ENCODE measurements around the gene ATIC.
"Not testable (repeated sequence)": the region's sequence is repeated elsewhere in the genome, so short reads cannot be mapped to it uniquely, and the experiment has no call there.

The ATIC gene

DNA sequence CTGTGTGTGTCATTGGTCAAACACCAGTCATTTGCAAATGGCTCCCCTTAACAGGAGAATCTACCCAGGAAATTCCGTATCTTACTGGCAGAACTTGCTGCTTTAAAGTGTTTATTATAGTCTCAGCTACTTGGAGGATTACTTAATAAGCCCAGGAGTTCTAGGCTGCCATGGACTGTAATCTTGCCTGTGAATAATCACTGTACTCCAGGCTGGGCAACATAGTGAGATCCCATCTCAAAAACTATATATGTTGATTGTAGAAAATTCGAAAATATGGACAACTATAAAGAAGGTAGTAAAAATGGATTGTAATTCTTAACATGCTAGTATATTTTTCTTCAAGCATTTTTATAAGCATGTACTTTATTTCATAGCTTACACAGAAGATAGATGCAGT lies 4.5 kb downstream of the ATIC start:
- no peak for DNase-seq

DNA sequence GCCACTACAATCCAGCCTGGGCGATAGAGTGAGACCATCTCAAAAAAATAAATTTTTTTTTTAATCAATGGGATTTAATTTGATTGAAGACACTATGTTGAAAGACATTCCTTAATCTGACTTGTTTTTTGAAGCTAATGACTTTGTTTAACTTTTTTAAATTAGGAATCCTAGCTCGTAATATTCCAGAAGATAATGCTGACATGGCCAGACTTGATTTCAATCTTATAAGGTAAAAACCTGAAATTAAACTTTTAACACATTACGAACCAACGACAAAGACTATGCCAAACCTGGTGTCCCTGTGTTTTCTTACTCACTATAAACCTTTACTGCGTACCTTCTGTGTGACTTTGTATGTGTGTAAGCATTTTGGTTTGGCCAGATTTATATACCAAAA lies 7.6 kb downstream of the ATIC start:
- DNase-seq: no peak

DNA sequence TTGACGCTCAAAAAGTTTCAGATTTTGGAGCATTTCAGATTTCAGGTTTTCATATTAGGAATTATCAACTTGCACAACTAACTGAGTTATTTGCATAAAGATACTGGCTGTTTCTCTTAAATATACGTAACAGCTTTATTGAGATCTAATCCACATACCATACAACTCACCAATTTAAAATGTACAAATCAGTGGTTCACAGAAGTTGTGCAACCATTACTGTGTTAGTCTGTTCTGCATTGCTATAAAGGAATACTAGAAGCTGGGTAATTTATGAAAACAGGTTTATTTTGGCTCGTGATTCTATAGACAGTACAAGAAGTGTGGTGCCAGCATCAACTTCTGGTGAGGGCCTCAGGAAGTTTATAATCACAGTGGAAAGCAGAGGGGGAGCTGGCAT lies 8.2 kb downstream of the ATIC start:
- DNase-seq: no peak

DNA sequence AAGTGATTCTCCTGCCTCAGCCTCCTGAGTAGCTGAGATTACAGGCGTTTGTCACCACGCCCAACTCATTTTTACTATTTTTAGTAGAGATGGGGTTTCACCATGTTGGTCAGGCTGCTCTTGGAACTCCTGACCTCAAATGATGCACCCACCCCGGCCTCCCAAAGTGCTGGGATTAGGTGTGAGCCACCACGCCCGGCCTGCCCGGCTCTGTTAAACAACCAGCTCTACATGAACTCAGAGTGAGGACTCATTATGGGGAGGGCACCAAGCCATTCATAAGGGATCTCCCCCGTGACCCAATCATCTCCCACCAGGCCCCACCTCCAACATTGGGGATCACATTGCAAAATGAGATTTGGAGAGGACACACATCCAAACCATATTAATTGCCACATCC lies 8.8 kb downstream of the ATIC start:
- DNase-seq: no peak

DNA sequence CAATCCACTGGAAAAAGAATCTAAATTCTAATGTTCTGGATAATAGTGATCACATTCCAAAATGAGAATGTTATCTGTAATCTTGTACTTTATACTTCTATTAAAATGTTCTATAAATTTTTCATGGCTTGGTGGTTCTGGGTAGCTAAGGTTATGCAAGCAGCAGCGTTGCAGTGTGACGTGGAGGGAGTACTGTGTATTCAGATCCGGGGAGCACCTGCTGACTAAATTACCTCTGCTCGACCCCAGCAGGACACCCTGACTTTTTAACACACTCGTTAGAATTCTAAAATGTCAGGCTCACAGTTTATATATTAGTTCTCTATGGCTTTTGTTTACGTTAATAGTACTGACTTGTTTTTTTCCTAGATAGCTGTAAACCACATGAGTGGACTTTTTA lies 13.0 kb downstream of the ATIC start:
- no peak for DNase-seq

DNA sequence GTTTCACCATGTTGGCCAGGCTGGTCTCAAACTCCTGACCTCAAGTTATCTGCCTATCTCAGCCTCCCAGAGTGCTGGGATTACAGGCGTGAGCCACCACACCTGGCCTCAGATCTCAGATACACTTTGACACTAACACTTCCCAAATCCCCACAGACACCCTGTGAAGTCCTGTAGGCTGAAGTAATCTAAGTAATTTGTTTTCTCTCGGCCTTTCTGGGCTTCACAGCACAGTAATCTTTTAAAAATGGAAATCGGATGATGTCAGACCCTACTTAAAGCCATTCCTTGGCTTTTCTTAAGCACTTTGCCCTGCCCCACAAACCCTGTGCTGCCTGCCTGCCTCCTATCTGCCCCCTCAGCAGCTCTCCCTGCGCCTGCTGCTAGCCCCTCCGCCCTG lies 16.2 kb downstream of the ATIC start:
- no peak for DNase-seq

DNA sequence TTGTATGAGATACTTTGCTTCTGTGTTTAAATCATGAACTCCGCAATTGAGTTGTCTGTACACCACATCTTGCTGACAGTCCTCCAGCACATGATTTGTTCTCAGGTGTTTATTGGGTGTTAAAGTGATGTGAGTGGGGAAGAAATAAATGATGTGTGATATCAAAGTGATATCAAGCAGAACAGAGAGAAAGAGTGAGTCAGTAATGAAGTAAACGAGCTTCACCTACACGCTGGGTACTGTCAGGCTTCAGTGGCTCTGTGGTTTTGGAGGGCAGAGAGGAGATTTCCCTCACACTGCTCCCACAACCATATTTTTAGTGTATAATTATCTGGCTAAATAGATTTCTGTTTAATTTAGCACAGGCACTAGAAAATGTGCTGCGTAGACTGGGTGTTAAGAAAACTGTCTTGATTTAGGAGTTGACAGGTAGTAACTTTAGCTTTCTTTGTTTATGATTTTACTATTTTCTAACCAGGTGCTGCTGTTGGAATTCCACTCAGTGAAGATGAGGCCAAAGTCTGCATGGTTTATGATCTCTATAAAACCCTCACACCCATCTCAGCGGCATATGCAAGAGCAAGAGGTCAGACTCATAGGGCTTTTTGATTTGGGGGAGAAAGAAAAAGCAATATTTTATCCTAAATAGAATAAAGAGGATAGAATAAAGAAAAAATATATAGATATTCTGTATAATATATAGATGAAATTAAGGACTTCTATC lies 21.2 kb downstream of the ATIC start:
- no peak for DNase-seq

DNA sequence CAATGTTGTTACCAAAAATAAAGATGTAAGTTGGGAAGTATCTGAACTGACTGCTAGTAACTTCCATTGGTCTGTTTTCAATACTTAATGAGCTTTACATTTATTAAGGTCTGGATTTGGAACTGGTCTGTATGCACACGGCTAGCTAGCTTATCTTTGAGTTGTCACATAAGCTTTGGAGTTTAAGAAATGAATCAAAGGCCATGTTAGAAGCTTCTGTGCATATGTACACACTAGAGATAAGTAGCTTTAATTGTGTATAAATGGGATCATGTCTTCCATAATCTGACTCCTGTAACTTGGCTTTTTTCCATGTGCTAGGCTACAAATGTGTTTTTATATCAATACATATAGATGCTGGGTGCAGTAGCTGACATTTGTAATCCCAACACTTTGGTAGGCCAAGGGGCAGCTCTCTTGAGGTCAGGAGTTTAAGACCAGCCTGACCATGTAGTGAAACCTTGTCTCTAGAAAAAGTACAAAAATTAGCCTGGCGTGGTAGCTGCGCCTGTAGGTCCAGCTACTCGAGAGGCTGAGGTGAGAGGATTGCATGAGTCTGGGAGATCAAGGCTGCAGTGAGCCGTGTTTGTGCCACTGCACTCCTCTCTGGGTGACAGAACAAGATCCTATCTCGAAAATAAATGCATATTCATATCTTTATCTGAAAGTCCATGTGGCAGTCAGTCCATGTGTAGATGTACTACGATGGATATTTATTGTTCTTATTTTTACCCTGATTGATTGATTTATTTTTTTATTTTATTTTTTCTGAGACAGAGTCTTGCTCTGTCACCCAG lies 27.2 kb downstream of the ATIC start:
- no peak for DNase-seq

DNA sequence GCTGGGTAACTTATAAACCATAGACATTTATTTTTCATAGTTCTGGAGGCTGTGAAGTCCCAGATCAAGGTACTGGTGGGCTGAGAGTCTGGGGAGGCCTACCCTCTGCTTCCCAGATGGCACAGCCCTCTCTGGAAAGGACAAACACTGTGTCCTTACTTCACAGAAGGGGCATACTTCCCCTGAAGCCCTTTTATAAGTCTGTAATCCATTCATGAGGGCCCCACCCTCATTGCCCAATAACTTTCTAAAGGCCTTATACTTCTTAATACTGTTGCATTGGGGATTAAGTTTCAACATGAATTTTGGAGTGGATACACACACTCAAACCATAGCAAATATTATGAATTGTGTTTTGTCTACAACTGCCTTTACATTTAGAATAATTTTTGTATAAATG lies 36.0 kb downstream of the ATIC start:
- DNase-seq: no peak

DNA sequence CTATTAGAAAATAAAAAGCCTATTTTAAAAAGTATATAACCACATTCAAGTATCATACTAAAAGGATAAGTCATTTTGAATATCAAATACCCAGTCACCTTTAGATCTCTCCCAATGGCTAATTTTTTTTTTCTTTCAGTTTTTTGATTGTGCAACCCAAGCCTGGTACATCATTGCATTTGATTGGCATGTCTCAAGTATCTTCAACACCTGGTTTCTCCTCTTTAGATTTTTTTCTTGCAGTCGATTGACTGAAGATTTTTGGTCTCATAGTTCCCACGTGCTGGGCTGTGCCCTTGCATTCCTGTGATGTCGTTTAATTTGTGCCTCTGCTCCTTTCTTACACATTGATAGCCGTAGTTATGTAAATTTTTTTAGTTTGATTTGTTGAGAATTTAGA lies 40.7 kb downstream of the ATIC start:
- no peak for DNase-seq

DNA sequence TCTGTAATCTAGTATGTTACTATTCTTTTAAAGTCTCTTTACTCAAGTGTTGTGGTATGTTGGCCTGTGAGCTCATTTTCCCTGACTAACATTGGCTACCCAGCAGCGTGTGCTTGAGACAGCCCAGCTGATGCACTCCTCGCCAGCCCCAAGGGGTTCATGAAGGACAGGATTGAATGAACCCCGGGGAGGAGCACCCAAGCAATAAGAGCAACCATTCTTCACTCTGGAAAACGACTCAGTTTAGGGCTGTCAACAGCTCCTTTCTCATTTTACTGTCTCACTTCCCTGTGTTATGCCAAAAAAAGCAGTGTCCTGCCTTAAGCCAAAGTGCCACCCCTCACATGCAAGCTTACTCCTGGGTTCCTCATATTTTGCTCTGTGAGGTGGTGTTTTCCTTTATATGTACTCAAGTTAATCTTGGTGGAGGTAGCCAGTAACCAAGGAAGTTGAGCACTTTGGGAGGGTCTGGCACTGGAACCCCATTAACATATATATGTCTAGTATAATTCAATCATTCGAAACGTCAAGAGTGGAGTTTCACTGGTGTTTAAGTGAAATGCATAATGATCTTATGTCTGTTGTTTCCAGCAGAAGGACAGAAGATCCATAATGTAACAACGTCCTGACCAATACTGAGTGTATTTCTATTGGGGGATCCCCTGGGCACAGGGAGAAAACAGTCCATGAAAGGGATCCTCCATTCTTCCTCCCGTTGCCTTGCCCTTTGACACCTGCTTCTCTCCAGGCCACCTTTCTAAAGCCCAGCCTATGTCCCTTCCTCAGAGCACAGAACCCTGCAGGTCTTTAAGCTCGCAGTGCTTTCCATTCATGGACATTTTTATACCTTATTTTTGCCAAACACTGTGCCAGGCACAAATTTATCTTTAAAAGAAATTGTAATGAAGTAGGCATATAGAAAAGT lies 43.2 kb downstream of the ATIC start:
- no peak for DNase-seq

DNA sequence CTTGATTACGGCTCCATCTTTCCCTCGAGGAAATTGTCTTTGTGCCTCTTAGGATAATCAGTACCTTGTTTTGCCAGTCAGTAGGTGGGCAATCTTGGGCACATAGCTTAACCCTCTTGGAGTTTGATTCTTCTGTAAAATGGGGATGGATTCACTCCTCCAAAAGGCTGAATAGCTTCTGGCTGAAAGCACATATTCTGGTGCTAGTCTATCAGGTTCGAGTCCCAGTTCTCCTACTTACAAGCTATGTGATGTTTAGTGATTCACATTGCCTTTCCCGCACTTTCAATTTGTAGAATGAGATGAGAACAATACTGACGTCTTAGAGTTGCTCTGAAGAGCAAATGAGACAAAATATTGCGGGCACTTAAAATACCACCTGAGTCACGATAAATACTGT lies 43.9 kb downstream of the ATIC start:
- no peak for DNase-seq

DNA sequence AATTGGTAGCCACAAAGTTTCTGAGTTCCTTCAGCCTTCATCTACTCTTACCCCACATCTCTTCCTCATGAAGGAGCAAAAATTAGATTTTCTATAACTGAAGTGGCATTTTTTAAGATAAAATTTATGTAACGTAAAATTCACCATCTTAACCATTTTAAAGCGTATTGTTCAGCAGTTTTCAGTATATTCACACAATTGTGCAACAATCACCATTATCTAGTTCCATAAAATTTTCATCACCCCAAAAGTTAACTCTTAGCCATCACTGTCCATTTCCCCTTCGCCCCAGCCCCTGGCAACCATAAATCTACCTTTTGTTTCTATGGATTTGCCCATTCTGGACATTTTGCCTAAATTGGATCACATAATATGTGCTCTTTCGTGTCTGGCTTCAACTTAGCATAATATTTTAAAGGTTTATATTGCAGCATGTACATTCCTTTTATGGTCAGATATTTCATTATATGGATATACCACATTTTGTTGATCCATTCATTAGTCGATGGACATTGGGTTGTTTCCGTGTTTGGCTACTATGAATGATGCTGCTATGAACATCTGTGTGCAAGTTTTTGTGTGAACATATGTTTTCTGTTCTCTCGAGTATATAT lies 44.6 kb downstream of the ATIC start:
- DNase-seq: no peak

DNA sequence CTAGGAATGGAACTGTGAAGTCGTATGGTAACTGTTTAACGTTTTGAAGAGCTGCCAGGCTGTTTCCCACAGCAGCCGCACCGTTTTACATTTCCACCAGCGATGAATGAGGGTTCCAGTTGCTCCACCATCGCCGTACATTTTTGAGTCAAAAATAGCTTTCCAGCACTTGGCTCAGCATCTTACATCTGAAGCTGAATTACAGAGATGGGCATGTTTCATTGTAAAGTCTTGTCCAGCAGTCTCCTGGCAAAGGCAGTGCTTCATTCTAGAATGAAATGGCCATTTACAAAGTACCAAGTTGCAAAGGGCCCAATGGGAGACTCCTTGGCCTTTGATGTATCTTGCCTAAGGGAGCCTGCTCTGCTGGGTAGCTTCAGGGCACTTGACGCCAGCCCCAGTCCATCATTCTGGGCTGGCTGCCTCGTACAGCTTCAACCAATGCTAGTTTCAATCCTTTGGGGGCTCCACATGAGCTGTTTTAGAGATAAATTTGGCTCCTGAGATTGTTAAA lies 45.1 kb downstream of the ATIC start:
- no peak for DNase-seq

DNA sequence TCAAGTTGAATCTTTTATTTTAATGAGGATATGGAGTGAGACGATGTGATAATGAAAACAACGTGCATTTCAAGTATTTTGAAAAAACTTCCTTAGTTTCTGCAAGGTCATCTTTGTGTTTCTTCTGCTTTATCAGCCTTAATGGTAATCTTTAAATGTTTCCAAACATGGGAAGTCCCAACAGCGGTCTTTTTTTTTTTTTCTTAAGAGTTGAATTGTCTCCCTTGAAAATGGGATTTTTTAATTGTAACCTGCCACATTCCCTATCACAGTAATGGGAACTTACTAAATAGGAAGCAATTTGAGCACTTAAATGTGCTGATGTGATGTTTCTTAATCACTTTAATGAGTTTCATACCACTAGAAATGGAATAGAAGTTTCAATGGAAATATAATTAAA lies 45.8 kb downstream of the ATIC start:
- DNase-seq: no peak

DNA sequence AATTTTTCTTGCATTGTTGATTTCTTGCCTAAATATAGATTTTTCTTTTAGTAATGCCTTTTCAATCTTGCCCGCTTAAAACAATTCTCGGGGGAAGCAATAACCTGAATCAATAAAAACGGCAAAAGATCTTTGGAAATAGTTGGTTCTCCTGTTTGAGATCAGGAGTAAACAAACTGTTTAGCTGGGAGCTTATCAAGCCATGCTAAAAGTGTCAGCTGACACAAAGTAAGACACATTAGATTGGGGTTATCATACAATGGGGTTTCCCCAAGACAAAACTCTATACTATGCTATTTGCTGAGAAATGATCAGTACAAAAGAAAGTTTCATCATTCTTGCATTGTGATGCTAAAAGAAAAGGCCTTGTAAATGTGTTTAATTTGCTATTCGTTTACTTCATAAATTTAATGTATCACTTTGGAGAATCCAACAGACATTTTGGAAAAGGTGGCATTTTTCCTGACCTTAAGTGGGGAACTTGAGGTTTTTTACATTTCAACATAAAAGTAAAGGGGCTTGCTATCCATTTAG lies 46.5 kb downstream of the ATIC start:
- DNase-seq: no peak

DNA sequence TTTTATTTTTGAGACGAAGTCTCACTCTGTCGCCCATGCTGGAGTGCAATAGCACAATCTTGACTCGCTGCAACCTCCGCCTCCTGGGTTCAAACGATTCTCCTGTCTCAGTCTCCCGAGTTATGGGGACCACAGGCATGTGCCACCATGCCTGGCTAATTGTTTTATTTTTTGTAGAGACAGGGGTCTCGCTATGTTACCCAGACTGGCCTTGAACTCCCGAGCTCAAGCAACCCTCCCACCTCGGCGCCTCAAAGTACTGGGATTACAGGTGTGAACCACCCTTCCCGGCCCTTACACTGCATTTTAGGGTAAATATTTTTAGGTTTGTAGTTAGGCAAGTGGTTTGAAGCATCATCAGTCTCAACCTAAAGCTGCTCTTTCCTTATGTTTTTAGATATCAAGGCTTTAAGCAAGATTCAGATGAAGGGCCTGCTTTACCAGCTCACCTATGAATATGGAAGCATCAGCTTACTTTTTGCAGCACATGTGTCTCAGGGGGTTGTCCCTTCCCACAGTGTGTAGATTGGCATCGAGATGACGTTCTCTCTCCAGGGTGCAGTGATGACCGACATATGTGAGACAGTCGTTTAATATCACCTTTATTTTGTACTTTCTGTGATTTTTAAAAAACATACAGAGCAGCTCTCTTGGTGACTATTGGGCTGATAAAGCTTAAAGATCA lies 47.2 kb downstream of the ATIC start:
- no peak for DNase-seq

DNA sequence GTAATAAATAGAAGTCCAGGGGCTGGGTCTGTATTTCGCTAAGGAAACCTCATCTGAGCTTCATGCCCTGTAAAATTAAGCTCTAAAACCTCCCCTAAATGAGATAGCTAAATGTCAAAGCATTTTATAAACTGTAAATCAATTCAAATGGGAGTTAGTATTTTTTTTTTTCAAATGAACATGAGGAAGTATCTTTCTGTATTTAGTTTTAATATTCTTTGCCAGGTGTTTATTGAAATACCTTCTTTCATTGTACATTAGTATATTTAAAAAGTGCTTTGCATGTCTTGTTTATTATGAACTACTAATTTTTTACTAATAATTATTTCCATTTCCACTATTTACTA lies 47.7 kb downstream of the ATIC start:
- DNase-seq: no peak

DNA sequence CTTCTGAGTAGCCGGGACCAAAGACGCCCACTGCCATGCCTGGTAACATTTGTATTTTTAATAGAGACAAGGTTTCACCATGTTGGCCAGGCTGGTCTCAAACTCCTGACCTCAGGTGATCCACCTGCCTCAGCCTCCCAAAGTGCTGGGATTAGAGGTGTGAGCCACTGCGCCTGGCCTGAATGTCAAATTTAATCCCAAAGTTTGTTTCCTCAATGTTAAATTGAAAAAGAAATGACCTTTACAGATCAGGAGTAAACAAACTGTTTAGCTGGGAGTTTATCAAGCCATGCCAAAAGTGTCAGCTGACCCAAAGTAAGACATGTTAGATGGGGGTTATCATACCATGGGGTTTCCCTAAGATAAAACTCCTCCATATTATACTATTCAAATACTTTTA lies 48.2 kb downstream of the ATIC start:
- not testable (repeated sequence) for DNase-seq

DNA sequence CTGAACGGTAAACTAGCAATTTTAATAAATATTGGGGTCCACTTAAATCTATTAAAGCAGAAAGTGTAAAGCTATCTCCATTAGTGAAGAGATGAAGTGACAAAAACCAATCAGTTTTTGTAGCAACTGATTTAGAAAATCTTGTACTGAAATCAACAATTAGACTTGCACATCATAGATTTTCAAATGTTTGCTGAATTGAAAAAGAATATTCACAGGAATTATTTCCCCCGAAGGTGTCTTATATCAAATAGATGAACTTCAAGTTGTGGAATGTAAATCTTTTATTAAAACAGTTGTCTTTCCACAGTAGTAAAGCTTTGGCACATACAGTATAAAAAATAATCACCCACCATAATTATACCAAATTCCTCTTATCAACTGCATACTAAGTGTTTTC lies 48.7 kb downstream of the ATIC start:
- DNase-seq: no peak

DNA sequence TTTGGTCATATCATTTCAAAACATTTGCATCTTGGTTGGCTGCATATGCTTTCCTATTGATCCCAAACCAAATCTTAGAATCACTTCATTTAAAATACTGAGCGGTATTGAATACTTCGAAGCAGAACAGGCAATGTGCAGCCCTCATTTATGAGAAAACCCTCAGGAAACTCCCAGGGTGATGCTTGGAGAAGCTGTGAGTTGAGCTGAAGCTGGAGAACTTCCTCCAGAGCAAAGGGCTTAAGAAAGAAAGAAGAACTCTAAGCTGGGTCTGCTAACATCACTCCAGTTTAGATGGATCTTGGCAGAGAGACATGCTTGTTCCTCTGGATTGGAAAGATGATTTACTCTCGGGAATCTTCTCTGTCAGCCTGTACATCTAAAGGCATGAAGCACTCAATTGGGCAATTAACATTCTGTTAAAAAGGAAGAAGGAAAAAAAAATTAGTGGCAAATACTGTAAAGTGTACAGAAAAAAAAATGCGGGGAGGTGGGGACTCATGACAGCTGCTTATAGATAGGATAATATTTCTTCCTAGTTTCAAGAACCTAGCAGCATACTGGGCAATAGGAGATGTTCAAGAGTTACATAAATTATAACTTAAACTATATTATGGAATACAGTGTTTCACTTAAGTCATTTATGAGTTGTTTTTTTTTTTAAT lies 49.5 kb downstream of the ATIC start:
- DNase-seq: no peak
